A673 (cell line): Measurements from ENCODE around the gene MPHOSPH9. TPM values are rescaled to one million over a fixed set of nuclear protein-coding genes. Genes with fewer than 3 reads are reported as not detected.

Experiments used
- BruUV-seq: library from RNA; stranded (reverse); fragments of 400-500 nt; replicated peaks from 2 replicates; lab custom pipeline; 2021; lab: Mats Ljungman, UMichigan
- CTCF ChIA-PET: fragments of 300-600 bp; sonication (Branson Sonifier 250); formaldehyde crosslinking; loops from one replicate; lab custom pipeline; 2022; ENCODE audit warnings: antibody characterized with exemption; lab: Charles Lee
- POLR2A ChIA-PET: fragments of 300-600 bp; sonication (Branson Sonifier 250); formaldehyde crosslinking; loops from one replicate; lab custom pipeline; 2022; ENCODE audit warnings: antibody characterized with exemption; ENCODE audit not compliant: low non-redundant PET; lab: Charles Lee
- DNase-seq: peaks from one replicate; pipeline ENCODE4 v3.0.0-alpha.2; 2015; ENCODE audit warnings: low spot score
- H3K27ac ChIP-seq: fragments of 200-600 bp; sonication (generic); 2 replicates; pipeline ENCODE4 v1.5.1; 2016; ENCODE audit warnings: mixed run types, low read depth, mild to moderate bottlenecking, mixed read lengths, antibody characterized with exemption, low read length; ENCODE audit not compliant: poor library complexity, severe bottlenecking
- H3K27me3 ChIP-seq: fragments of 200-600 bp; sonication (generic); replicated peaks from 2 replicates; pipeline ENCODE4 v1.6.1; 2017; ENCODE audit warnings: mixed run types, low read depth, mild to moderate bottlenecking, mixed read lengths, antibody characterized with exemption, low read length; ENCODE audit not compliant: insufficient read depth, poor library complexity
- H3K36me3 ChIP-seq: fragments of 200-600 bp; sonication (generic); 2 replicates; pipeline ENCODE4 v1.6.1; 2016; ENCODE audit warnings: mixed run types, mild to moderate bottlenecking, mixed read lengths, antibody characterized with exemption, low read length; ENCODE audit not compliant: insufficient read depth, poor library complexity, severe bottlenecking
- H3K4me1 ChIP-seq: fragments of 200-600 bp; sonication (generic); 2 replicates; pipeline ENCODE4 v1.6.1; 2017; ENCODE audit warnings: mixed run types, mild to moderate bottlenecking, mixed read lengths, antibody characterized with exemption, low read length; ENCODE audit not compliant: insufficient read depth, poor library complexity, severe bottlenecking
- H3K4me3 ChIP-seq: fragments of 200-600 bp; sonication (generic); 2 replicates; pipeline ENCODE4 v1.5.1; 2016; ENCODE audit warnings: low read depth, mixed run types, mild to moderate bottlenecking, mixed read lengths, low read length; ENCODE audit not compliant: poor library complexity, severe bottlenecking
- H3K9me3 ChIP-seq: fragments of 200-600 bp; sonication (generic); 2 replicates; pipeline ENCODE4 v1.6.1; 2016; ENCODE audit warnings: mixed run types, low read depth, mild to moderate bottlenecking, mixed read lengths, antibody characterized with exemption, low read length; ENCODE audit not compliant: poor library complexity, severe bottlenecking
- EZH2 ChIP-seq: fragments of 200-600 bp; sonication (generic); IDR thresholded peaks from 2 replicates; pipeline ENCODE4 v1.6.1; 2017; ENCODE audit warnings: borderline replicate concordance, low read depth, mild to moderate bottlenecking, mixed read lengths, antibody characterized with exemption, low read length; ENCODE audit not compliant: poor library complexity, severe bottlenecking
- intact Hi-C: fragments of 100-400 bp; cut with micrococcal nuclease; formaldehyde crosslinking; loops from one replicate; pipeline ENCODE4 v1.10.0; 2022; ENCODE audit not compliant: unreplicated experiment
- total RNA-seq: library from RNA; stranded (reverse); gene quantifications from 2 replicates; pipeline ENCODE4 v1.2.3, GENCODE V29; 2021
- TF ChIP-seq, protein P1 (sequence below): fragments of 300-800, 200-600 bp; sonication (generic); conservative IDR thresholded peaks from 2 replicates; pipeline ENCODE4 v1.5.1; 2017; ENCODE audit warnings: low read depth, mild to moderate bottlenecking, antibody characterized with exemption, low read length, moderate library complexity, mixed read lengths

MPHOSPH9 gene
- total RNA-seq, 1 experiment from 2014 or later, result 80.8 TPM

DNA sequence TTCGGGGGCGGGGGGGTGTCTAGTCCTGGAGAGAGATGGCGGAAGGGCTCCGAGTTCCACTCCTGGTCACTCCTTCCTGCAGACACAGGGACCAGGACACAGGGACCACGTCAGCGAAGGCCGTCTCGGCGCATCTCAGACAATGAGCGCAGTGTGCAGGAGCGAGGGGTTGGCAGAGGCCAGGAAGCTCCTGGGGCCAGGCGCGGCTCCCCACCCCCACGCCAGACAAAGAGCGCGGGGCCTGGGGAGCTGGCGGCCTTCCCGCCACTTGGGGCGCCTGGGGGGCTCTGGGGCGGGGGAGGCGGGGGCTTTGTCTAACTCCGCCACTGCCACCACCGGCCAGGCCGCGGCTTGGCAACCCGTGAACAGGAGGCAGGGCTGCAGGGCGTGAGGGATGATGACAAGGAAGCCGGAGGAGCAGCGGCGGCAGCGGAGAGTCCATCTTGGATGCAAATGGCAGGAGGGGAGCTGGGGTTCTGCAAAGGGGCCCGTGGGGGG is 36.5 kb upstream of the MPHOSPH9 start:
- CTCF ChIA-PET, result no interaction called here

DNA sequence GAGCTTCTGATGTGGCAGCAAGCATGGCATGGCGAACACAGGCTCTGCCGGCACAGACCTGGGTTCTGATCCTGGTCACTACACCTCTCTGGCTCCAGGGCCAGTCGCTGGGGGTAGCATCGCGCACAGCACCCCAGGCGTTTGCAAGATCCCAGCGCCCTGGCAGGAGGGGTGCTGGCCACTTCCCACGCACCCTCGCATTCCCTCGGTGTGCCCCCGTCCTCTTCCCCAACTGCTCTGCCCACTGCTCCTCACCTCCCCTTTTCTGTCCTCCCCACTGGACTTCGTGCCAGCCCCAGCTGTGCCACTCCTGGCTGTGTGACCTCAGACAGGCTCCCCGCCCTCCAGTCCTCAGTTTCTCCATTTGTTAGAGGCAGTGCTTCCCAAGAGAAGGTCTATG is 35.9 kb upstream of the MPHOSPH9 start:
- H3K27me3 ChIP-seq, result no peaks in the 10 kb centered on the region
- no peak for DNase-seq

More for the DNA sequence above, 36.5 kb upstream of the MPHOSPH9 start:
- Histone ChIP-seq H3K27ac (peak overlapping the region; percentile 71), H3K27me3 (no peaks in the 10 kb centered on the region), H3K4me1 (peaks cover 16% of the 10 kb centered on the region), H3K9me3 (no peaks in the 10 kb centered on the region), H3K36me3 (peaks cover 2% of the 10 kb centered on the region), H3K4me3 (peak overlapping the region; percentile 73)
- BruUV-seq, result no TSS peak
- POLR2A ChIA-PET, result no interaction called here
- intact Hi-C loops, result no loop called here
- no peak for TF ChIP-seq EZH2
- TF ChIP-seq, protein P1, sequence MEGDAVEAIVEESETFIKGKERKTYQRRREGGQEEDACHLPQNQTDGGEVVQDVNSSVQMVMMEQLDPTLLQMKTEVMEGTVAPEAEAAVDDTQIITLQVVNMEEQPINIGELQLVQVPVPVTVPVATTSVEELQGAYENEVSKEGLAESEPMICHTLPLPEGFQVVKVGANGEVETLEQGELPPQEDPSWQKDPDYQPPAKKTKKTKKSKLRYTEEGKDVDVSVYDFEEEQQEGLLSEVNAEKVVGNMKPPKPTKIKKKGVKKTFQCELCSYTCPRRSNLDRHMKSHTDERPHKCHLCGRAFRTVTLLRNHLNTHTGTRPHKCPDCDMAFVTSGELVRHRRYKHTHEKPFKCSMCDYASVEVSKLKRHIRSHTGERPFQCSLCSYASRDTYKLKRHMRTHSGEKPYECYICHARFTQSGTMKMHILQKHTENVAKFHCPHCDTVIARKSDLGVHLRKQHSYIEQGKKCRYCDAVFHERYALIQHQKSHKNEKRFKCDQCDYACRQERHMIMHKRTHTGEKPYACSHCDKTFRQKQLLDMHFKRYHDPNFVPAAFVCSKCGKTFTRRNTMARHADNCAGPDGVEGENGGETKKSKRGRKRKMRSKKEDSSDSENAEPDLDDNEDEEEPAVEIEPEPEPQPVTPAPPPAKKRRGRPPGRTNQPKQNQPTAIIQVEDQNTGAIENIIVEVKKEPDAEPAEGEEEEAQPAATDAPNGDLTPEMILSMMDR, result 0 out of 2 replicates have a peak, but pooled peaks have one; percentile 20
- DNase-seq, result peak; percentile 76

DNA sequence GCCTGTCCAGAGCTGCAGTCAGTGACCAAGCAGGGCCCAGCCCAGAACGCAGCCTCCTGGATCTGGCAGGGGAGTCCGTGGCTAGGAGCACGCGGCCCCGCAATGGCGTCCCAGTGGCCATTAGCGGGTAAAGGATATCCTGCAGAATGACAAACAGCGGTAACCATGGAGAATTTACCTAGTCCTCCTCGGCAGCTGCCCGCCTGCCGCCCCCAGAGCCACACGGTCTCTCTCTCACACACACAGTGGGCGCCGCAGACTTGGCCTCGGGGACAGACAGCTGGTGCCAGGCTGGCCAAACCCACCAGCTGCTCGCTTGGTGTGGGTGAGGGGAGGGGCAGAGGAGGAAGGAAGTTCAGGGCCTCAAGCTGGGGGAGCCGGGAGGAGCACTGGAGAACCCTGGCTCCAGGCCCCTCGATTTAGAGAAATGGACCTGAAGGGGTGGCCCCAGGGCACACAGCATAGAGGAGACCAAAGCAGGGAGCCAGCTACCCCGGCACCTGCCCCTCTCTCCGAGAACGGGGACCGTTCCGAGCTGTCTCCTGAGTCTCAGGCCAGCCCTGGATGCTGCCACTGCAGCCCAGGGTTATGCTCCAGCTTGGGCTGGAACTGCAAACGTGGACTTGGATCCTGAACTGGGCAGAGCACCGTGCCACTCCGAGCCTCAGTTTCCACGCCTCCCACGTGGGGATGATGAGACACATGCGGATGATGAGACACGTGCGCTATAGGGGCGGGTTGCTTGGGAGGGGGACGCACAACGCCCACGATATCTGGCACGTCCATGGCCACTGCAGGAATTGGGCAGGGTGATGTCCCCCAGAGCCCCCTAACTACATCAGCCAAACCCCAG is 35.3 kb upstream of the MPHOSPH9 start:
- POLR2A ChIA-PET, result no interaction called here
- no peaks in the 10 kb centered on the region for H3K9me3 ChIP-seq
- no peaks in the 10 kb centered on the region for H3K27me3 ChIP-seq
- H3K36me3 ChIP-seq, result peaks cover 2% of the 10 kb centered on the region
- TF ChIP-seq, protein P1, result no peak
- CTCF ChIA-PET, result no interaction called here
- intact Hi-C loops, result no loop called here
- peaks cover 20% of the 10 kb centered on the region for H3K4me1 ChIP-seq
- no peak overlapping the region for H3K4me3 ChIP-seq
- BruUV-seq, result no TSS peak
- no peak for DNase-seq
- peak overlapping the region; percentile 71 for H3K27ac ChIP-seq

More for the DNA sequence above, 35.9 kb upstream of the MPHOSPH9 start:
- CTCF ChIA-PET, result no interaction called here
- peak overlapping the region; percentile 71 for H3K27ac ChIP-seq
- no peak for TF ChIP-seq EZH2
- TF ChIP-seq, protein P1, result no peak
- peaks cover 2% of the 10 kb centered on the region for H3K36me3 ChIP-seq
- no peak overlapping the region for H3K4me3 ChIP-seq
- intact Hi-C loops, result no loop called here
- peaks cover 16% of the 10 kb centered on the region for H3K4me1 ChIP-seq
- POLR2A ChIA-PET, result no interaction called here
- BruUV-seq, result no TSS peak
- no peaks in the 10 kb centered on the region for H3K9me3 ChIP-seq
